ENCODE data around the gene UBN2.

DNA sequence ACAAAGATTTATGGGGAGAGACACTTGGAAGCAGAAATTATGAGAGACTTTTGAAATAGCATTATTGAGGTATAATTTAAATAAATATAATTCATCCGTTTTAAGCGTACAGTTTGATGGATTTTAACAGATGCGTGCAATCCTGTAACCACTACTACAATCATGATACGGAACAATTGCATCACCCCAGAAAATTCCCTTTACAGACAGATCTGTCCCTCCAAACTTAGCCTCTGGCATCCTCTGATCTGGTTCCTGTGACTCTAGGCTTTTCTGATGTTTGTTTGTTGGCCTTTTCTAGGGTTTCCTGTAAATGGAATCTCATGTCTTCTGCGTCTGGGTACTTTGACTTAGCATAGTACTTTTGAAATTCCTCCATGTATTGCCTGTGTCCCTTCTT, 15.5 kb downstream of the UBN2 start:
- TF ChIP-seq CTCF (IDR thresholded peaks at IDR 0.05) (no peak), POLR2A (IDR thresholded peaks at IDR 0.05) (no peak)

All from thyroid gland (tissue), 4 donors.